Fibroblast of mammary gland (primary cell): Measurements from ENCODE around the gene DIP2A.
A peak's percentile ranks its signal among the peaks of the same experiment; 100 is the strongest.

Experiments used
- DNase-seq: peaks from one replicate; pipeline ENCODE4 v3.0.0-alpha.2; 2010; ENCODE audit warnings: low read depth
- H3K4me3 ChIP-seq: 2 replicates; pipeline ENCODE4 v1.5.1; 2011; ENCODE audit warnings: low read depth, mild to moderate bottlenecking, low read length, moderate library complexity; ENCODE audit not compliant: control insufficient read depth
- CTCF ChIP-seq: conservative IDR thresholded peaks from 2 replicates; pipeline ENCODE4 v1.5.1; 2011; ENCODE audit warnings: low read depth, low read length, inconsistent platforms; ENCODE audit not compliant: control insufficient read depth, insufficient read depth

DIP2A gene

GRCh38 chr21:46597896-46598343 lies 139.2 kb downstream of the DIP2A start:
- no peak overlapping the region for H3K4me3 ChIP-seq
- TF ChIP-seq CTCF, result no peak
- no peak for DNase-seq

GRCh38 chr21:46598581-46599572 lies 140.2 kb downstream of the DIP2A start:
- DNase-seq, result peak; percentile 76
- TF ChIP-seq CTCF, result no peak
- H3K4me3 ChIP-seq, result no peak overlapping the region

GRCh38 chr21:46600305-46600704 lies 141.6 kb downstream of the DIP2A start:
- H3K4me3 ChIP-seq, result no peak overlapping the region
- TF ChIP-seq CTCF, result no peak
- DNase-seq, result no peak

- no peak for TF ChIP-seq CTCF
- H3K4me3 ChIP-seq, result no peak overlapping the region
- DNase-seq, result no peak
Measured at GRCh38 chr21:46600978-46601377, 142.3 kb downstream of the DIP2A start.

GRCh38 chr21:46603228-46603627 lies 144.5 kb downstream of the DIP2A start:
- DNase-seq, result no peak
- TF ChIP-seq CTCF, result no peak
- no peak overlapping the region for H3K4me3 ChIP-seq

- TF ChIP-seq CTCF, result no peak
- no peak overlapping the region for H3K4me3 ChIP-seq
- DNase-seq, result no peak
Measured at GRCh38 chr21:46604329-46604974, 145.8 kb downstream of the DIP2A start.
